NK-92 treated with Interleukin-12 subunit alpha and Interleukin-12 subunit beta, amount 100 ng/mL, for 24 hours (cell line): ENCODE data around the gene KREMEN1.
"Not testable (repeated sequence)": the region's sequence is repeated elsewhere in the genome, so short reads cannot be mapped to it uniquely, and the experiment has no call there.

ENCODE experiments used
- DNase-seq: peaks from one replicate; lab custom pipeline; 2025; lab: John Stamatoyannopoulos, UW

The KREMEN1 gene

DNA sequence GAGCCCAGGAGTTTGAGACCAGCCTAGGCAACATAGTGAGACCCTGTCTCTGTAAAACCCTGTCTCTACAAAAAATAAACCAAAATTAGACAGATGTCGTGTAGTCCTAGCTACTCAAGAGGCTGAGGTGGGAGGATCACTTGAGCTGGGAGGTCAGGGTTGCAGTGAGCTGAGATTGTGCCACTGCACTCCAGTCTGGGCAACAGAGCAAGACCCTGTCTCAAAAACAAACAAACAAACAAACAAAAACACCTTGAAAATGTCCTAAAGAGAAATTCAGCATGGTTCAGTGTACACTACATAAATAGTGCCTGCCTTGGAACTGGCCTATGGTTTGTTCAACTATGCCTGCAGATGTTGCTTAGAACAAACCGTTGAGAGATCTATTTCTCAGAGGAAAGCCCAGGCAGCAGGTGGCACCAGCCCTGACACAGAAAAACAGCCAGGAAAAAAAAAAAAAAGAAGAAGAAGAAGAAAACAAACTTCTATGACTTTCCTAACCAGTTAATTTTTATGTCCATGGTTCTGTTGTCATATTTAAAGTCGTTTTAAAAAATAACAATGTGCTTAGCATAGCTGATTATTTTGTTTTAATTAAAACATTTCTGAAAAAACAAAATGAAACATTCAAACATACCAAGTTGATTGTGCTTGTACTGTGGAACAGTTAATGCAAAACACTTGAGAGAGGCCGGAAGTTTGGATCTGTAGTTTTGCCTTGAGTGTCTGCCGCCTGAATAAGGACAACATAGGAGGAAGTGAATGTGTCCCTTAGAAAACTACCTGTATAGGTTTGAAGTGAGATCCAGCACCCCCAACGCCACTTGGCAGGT, 5.4 kb downstream of the KREMEN1 start:
- DNase-seq, result no peak

GRCh38 chr22:29078869-29079207, 6.0 kb downstream of the KREMEN1 start:
- DNase-seq, result no peak

- no peak for DNase-seq
Measured at GRCh38 chr22:29079218-29079901, 6.5 kb downstream of the KREMEN1 start.

DNA sequence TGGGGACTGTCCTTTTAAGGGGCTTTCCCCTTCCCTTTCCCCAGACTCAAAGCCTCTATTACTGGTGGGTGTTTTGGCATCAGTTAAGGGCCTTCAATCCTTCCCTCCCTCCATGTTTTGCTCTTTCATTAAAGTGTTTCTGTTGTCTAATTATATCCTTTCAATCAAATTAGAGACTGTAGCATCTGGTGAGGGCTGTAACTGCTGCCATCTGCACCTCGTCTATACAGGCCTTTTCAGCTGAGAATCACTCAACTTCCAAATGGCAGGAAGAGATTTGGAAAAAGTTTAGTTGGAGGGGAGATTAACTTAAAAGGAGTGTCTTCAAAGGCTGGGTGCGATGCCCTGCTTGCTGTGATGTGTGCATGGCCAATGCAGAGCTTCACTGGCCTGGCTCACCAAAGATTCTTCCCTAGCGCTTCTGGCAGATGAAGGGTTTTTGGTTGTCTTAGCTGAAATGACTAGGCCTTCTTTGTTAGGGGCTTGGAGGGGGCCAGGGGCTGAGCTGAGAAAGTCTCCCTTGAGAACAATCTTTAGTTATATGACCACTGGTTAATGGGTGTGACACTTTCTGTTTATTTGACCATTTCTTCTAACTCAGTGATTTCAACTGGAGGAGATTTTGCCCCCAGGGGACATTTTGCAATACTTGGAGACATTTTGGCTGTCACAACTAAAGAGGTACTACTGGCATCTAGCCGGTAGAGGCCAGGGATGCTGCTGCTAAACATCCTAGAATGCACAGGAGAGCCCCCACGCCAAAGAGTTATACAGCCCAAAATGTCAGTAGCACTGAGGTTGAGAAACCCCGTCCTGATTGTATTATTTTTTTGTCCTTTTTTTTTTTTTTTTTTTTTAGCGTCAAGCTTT, 7.5 kb downstream of the KREMEN1 start:
- no peak for DNase-seq

DNA sequence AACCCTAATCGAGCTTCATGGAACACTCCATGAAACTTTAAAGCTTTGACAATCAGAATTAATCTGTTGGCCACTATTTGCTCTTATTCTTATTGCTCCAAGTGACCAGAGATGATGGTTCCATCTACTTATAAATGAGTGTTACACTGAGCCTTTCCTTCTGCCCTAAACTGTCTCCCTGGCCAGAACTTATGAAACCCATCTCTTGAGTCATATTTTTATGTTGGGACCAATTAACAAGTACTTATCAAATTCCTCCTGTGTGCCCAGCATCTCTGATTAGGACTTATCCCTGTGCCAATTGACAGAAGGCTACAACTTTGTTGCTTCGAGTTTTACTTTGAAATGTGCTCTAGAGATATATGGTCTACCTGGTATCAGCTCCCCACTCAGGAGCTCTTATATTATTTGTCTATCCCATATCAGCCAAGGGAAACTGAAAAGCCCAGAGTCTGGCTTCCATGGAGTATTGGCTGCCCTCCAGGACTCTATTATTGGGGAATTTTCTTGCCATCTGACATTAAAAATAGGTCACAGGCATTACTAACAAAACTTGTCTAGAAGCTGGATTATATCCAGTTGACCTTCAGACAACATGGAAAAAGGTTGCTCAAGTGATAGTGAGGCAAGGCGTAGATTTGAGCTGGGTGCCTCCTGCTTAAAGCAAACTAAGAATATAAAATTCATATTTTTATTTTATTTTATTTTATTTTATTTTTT, 8.8 kb downstream of the KREMEN1 start:
- DNase-seq, result no peak

GRCh38 chr22:29082826-29083545, 10.2 kb downstream of the KREMEN1 start:
- no peak for DNase-seq

GRCh38 chr22:29083576-29083932, 10.7 kb downstream of the KREMEN1 start:
- DNase-seq, result not testable (repeated sequence)

- DNase-seq, result peak; percentile 4
Measured at GRCh38 chr22:29083933-29084591, 11.2 kb downstream of the KREMEN1 start.

DNA sequence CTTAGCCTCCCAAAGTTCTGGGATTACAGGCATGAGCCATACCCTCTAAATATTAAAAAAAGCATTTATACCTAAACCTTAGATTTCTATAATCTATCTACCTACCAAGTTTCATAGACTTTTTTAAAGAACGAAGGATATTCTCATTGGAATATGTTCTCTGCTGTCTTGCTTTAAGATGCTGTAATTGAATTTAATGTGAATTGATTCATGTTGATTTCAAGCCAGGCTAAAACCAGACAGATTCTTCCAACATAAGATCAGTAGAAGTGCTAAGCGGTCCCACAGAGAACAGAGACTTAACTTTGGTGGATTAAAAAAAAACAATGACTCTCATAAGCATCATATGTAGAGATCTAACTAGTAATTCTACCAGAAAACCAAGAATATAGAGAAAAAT, 14.2 kb downstream of the KREMEN1 start:
- DNase-seq, result no peak

DNA sequence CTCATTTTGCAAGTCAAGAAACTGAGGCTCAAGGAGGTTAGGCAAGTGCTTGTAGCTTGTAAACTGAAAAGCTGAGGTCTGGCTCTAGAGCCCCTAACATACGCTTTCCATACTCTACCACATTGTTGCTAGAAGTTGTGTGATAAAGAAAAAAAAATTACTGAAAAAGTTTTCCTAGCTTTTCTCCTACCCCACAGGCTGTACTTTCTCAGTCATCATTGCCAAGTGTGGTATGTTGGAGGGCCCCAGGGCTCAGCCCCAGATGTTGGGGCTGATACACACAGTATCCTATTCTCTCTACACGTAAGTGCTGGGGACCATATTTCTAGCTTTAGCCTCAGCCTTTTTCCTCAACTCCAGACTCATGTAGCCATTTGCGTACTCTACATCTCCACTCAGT, 16.0 kb downstream of the KREMEN1 start:
- no peak for DNase-seq

DNA sequence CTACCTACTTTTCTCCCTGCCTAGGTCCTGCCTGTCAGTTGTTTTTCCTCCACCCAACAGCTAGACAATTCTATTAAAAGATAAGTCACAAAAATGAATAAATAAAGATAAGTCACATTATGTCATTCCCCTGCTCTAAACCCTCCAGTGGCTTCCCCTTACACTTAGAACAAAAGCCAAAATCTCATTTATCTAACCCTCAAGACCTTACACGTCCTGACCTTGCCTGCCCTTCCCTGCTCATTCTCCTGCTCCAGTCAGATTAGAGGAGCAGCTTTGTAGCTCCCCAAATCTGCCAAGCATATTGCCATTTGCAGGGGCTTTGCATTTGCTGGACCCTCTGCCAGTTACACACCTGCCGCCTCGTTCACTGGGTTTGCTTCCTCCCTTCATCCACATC, 16.7 kb downstream of the KREMEN1 start:
- no peak for DNase-seq

- no peak for DNase-seq
Measured at GRCh38 chr22:29090039-29090438, 17.2 kb downstream of the KREMEN1 start.

DNA sequence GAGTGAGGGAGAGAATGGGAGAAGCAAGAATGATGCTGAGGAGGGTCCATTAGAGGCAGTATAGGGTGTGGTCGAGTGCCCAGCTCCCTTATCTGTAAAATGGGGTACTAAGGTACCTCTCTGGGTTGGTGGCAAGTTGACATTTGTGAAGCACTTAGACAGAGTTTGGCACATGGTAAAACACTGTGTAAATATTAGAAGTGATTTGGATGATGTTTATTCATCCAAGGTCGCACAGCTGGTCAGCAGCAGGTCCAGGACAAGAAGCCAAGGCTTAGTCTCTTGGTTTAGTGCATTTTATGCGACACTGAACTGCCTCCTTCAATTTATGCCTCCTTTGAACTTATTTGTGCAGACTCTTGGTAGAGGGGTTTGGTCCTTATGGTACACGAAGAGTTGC, 19.4 kb downstream of the KREMEN1 start:
- no peak for DNase-seq

DNA sequence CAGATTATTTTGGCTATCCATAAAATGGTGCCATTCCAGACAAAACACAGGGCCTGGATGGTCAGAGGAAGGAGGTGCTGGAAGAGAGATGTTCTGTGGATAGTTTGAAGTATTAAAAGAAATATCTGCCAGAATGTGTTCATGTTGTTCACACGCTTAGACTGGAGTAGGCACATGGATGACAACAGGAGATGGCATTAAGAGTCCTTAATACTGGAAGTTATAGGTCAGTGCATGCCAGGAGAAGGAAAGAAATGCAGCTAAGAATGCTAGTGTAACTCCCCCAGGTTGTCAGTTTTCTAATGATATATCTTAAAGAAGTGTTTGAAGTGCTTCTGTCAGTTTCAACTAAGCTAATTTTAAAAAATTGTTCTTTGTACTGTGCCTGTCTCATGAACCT, 20.2 kb downstream of the KREMEN1 start:
- no peak for DNase-seq

- no peak for DNase-seq
Measured at GRCh38 chr22:29093501-29094300, 20.9 kb downstream of the KREMEN1 start.

GRCh38 chr22:29095459-29095858, 22.6 kb downstream of the KREMEN1 start:
- no peak for DNase-seq

DNA sequence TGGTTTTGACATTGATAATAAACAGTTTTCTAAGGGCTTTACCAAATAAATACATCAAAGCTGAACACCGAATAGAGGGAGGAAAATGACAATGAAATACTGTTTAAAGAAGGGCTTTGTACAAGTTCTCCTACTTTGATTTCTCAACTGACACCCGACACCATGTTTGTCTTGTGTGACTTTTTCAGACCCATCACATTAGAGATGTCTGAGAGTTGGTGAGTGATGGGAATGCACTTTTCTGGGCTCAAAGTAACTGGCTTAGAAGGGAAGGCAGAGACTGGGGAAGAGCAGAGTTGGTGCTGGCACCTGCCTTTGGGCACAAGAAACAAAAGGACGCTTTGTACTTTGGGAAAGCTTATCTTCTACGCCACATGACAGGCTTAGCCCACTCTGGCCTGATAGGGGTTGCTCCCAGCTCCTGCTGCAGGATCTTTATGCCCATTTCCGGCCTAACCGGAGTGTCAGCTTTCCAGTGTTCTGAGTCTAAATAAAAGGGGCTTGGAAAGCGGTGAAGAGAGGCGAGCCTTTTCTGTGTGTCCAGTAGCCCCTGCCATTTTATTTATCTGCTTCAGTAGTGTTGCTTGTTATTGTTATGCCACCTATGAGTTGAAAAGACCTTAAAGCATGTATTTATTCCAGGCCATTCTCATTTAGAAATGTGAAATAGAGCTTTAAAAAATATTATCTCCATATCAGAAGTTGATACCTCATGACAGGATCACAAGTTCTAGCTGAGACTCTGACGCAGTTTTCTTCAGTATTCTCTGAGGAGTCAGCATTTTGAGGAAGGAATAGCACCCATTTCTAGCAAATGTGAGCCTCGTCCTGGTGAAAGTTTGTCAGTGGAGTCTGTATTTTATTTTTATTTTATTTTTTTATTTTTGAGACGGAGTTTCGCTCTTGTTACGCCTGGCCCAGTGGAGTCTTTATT, 24.2 kb downstream of the KREMEN1 start:
- DNase-seq, result no peak

DNA sequence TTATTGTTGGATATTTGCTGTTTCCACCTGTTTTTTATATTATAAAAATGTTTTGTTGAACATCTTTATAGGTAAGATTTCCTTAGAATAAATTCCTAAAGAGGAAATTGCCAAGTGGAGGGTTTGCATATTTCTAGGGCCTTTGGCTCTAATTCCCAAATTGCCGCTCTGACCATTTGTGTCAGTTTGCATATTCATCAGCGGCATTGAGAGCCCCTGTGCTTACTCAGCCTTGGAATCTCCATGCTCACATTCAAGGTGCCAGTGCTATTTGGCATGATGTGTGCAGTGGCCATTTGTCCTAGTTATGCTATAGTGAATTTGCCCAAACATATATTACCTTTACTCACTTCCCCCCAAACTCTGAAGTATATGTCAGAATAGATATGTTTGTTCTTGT, 25.5 kb downstream of the KREMEN1 start:
- no peak for DNase-seq

- no peak for DNase-seq
Measured at GRCh38 chr22:29102300-29102699, 29.5 kb downstream of the KREMEN1 start.
